COR-L47 (cell line): ENCODE measurements around the gene NPC1L1.

Experiments used
- DNase-seq: peaks from one replicate; lab custom pipeline; 2025; lab: John Stamatoyannopoulos, UW

Gene NPC1L1

DNA sequence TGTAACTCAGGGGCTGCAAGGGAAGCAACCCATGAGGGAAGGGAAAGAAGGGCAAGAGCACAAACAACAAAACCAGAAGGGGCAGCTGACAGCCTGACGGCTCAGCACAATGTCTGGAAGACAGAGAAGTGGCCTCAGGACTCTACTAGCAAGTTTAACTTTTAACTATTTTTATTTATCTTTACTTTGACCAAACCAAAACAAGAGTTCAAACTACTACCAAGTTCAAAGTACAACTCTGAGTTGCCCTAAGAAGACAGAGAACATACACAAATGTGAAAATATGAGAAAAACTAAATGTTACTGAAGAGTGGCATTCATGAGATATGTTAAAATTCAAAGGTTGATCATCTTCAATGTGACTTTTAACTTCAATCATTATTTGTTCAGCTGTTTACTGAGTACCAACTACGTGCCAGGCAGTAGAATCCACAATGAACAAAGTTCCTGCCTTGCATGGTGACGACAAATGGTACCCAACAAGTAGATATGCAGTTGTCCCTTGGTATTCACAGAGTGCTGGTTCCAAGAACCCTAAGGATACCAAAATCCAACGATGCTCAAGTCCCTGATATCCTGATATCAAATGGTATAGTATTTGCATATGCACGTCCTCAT, 70.4 kb downstream of the NPC1L1 start:
- DNase-seq: no peak

DNA sequence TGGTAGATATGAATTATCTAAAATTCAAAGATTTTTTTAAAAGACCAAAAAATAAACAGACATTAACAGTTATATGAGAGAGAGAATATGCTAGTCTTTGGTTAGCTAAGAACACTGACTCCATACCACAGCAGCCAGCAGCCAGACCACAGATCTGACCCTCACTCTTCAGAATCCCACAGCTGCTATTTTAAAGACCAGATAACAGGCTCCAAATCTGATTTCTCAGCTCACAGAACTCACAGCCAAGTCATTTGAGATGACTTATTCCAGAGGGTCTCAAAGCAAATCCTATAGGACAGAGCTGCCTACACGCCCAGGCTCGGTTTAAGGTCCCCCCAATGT, 71.0 kb downstream of the NPC1L1 start:
- DNase-seq: no peak

GRCh38 chr7:44469461-44470134, 71.5 kb downstream of the NPC1L1 start:
- no peak for DNase-seq

DNA sequence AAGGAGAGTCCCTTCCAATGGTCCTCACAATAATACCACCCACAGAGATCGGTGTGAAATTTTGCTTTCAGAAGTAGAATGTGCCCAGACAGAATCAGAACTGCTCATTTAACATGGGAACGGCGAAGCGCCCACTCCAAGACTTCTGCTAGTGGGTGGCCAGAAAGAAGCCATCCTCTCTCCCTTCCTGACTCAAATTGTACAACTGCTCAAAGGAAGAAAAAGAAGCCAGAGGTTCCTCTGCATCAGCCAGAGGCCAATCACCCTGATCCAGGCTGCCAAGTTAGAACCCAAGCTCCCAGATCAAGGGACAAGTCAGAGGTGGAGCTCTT, 73.9 kb downstream of the NPC1L1 start:
- no peak for DNase-seq

- no peak for DNase-seq
Observed at GRCh38 chr7:44466300-44467216, 74.6 kb downstream of the NPC1L1 start.

- no peak for DNase-seq
Observed at GRCh38 chr7:44465490-44465889, 75.6 kb downstream of the NPC1L1 start.

DNA sequence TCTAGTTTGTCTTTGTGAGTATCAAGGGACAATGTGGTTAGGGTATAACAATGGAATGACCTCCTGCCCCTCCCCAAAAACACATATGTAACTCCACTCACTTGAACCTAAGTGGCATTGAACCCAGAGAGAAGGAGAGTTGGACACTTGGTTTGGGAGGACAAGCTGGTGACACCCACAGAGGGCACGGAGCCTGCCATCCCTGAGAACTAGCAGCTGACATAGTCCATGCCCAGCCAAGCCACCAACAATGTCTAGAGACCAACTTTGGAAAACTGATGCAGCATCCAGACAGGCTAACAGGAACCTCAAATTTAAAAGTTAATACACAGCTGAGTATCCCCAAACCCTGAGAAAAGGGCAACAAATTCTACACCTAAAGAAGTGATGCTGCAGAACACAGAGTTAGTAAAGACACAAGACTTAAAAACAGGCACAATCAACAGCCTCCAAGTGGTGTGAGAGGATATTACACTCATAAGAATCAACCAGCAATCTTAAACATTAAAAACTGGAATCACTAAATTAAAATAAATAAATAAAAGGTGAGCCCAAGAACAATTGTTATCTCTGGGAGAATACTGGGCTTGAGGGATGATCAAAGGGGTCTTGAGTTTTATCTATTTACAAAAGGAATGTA, 77.8 kb downstream of the NPC1L1 start:
- DNase-seq: no peak
